ENCODE measurements around the gene ADGRL3. TPM values are rescaled to one million over a fixed set of nuclear protein-coding genes. Genes with fewer than 3 reads are reported as not detected.

The ADGRL3 gene
- total RNA-seq, 3 donors from 2014 or later (not counting 1 experiment from before 2014, with no cell fraction given) = not detected

DNA sequence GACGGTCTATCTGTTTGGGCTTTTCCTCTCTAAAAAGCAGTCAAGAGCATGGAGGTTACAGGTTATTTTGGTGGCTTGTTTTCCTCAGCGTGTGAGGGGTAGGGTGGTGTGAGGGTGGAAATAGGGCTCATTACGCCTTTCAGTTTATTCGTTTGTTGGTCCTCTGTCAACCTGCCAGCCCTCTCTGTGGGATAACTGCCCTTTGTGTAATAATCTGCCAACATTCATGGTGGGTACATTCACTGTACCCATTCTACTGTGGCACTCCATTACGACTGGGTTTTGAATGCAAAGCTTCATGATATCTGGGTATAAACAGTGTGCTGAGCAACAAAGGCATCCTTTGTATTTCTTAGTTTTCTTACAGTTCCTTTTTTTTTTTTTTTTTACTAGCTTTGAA, 136.4 kb downstream of the ADGRL3 start:
- 87% methylated on average over 5 of the region's 5 CpGs for WGBS (ENCODE audit: insufficient coverage)

GRCh38 chr4:61336916-61337315, 136.8 kb downstream of the ADGRL3 start:
- Histone ChIP-seq H3K27me3 (ENCODE audit: control insufficient read depth, insufficient read depth, low read length) (no peaks in the 10 kb centered on the region), H3K36me3 (ENCODE audit: control insufficient read depth, insufficient read depth, low read length) (no peaks in the 10 kb centered on the region), H3K4me3 (ENCODE audit: low read length) (no peak overlapping the region), H3K27ac (ENCODE audit: low read length) (no peak overlapping the region), H3K4me1 (ENCODE audit: control insufficient read depth, insufficient read depth, low read length) (no peaks in the 10 kb centered on the region), H3K9me3 (ENCODE audit: control insufficient read depth, insufficient read depth, low read length) (no peaks in the 10 kb centered on the region)
- no peak for ATAC-seq
- no peak overlapping the region for H3K4me3 Mint-ChIP-seq
- TF ChIP-seq, protein P1, sequence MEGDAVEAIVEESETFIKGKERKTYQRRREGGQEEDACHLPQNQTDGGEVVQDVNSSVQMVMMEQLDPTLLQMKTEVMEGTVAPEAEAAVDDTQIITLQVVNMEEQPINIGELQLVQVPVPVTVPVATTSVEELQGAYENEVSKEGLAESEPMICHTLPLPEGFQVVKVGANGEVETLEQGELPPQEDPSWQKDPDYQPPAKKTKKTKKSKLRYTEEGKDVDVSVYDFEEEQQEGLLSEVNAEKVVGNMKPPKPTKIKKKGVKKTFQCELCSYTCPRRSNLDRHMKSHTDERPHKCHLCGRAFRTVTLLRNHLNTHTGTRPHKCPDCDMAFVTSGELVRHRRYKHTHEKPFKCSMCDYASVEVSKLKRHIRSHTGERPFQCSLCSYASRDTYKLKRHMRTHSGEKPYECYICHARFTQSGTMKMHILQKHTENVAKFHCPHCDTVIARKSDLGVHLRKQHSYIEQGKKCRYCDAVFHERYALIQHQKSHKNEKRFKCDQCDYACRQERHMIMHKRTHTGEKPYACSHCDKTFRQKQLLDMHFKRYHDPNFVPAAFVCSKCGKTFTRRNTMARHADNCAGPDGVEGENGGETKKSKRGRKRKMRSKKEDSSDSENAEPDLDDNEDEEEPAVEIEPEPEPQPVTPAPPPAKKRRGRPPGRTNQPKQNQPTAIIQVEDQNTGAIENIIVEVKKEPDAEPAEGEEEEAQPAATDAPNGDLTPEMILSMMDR (IDR thresholded peaks at IDR 0.05) = no peak
- H3K9me3 Mint-ChIP-seq = peaks cover 6 to 7% of the 10 kb centered on the region in 2 donors
- WGBS (ENCODE audit: insufficient coverage) = no CpG with 5 or more reads among the region's 1 CpG
- no peaks in the 10 kb centered on the region for H3K36me3 Mint-ChIP-seq
- no peaks in the 10 kb centered on the region for H3K4me1 Mint-ChIP-seq
- H3K27me3 Mint-ChIP-seq (ENCODE audit: low read depth in 2 of 2) = no peaks in the 10 kb centered on the region
- intact Hi-C loops (cut with micrococcal nuclease) = no loop called here
- H3K27ac Mint-ChIP-seq = no peak overlapping the region
- DNase-seq = no peak

More for the DNA sequence above, 136.4 kb downstream of the ADGRL3 start:
- Mint-ChIP-seq H3K27me3 (ENCODE audit: low read depth in 2 of 2) (no peaks in the 10 kb centered on the region), H3K27ac (no peak overlapping the region), H3K36me3 (no peaks in the 10 kb centered on the region), H3K4me1 (no peaks in the 10 kb centered on the region), H3K9me3 (peaks cover 6 to 7% of the 10 kb centered on the region in 2 donors), H3K4me3 (no peak overlapping the region)
- H3K9me3 ChIP-seq (ENCODE audit: control insufficient read depth, insufficient read depth, low read length) = no peaks in the 10 kb centered on the region
- TF ChIP-seq, protein P1 (IDR thresholded peaks at IDR 0.05) = no peak
- H3K27me3 ChIP-seq (ENCODE audit: control insufficient read depth, insufficient read depth, low read length) = no peaks in the 10 kb centered on the region
- intact Hi-C loops (cut with micrococcal nuclease) = no loop called here
- ATAC-seq (no peak), DNase-seq (no peak)
- H3K36me3 ChIP-seq (ENCODE audit: control insufficient read depth, insufficient read depth, low read length) = no peaks in the 10 kb centered on the region
- H3K27ac ChIP-seq (ENCODE audit: low read length) = no peak overlapping the region
- no peak overlapping the region for H3K4me3 ChIP-seq (ENCODE audit: low read length)
- H3K4me1 ChIP-seq (ENCODE audit: control insufficient read depth, insufficient read depth, low read length) = no peaks in the 10 kb centered on the region

DNA sequence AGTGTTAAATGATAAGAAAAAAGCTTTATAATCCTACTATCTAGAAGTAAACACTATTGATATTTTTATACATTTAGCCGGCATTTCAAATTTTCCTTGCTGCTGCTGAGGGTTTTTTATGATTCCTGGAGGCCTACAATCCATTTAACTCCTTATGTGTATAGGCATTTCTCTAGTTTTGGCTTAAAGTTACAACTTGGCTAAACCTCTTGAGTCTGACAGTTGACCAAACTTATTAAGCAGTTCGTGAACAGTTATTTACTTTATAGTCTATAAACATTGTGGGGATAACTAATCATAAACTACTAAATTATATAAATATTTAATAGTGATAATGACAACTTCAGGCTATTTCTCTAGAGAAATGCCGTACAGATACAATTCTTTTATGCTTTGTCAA, 141.9 kb downstream of the ADGRL3 start:
- H3K36me3 Mint-ChIP-seq = no peaks in the 10 kb centered on the region
- H3K4me3 Mint-ChIP-seq = no peak overlapping the region
- ATAC-seq (no peak), DNase-seq (no peak)
- Histone ChIP-seq H3K4me3 (ENCODE audit: low read length) (no peak overlapping the region), H3K27me3 (ENCODE audit: control insufficient read depth, insufficient read depth, low read length) (no peaks in the 10 kb centered on the region), H3K36me3 (ENCODE audit: control insufficient read depth, insufficient read depth, low read length) (no peaks in the 10 kb centered on the region), H3K9me3 (ENCODE audit: control insufficient read depth, insufficient read depth, low read length) (no peaks in the 10 kb centered on the region), H3K4me1 (ENCODE audit: control insufficient read depth, insufficient read depth, low read length) (no peaks in the 10 kb centered on the region), H3K27ac (ENCODE audit: low read length) (no peak overlapping the region)
- WGBS (ENCODE audit: insufficient coverage) = 69% methylated on average over 1 of the region's 3 CpGs
- no peak overlapping the region for H3K27ac Mint-ChIP-seq
- H3K4me1 Mint-ChIP-seq = no peaks in the 10 kb centered on the region
- peaks cover 8 to 10% of the 10 kb centered on the region in 2 donors for H3K9me3 Mint-ChIP-seq
- no peaks in the 10 kb centered on the region for H3K27me3 Mint-ChIP-seq (ENCODE audit: low read depth in 2 of 2)
- TF ChIP-seq, protein P1 (IDR thresholded peaks at IDR 0.05) = no peak
- intact Hi-C loops (cut with micrococcal nuclease) = no loop called here

DNA sequence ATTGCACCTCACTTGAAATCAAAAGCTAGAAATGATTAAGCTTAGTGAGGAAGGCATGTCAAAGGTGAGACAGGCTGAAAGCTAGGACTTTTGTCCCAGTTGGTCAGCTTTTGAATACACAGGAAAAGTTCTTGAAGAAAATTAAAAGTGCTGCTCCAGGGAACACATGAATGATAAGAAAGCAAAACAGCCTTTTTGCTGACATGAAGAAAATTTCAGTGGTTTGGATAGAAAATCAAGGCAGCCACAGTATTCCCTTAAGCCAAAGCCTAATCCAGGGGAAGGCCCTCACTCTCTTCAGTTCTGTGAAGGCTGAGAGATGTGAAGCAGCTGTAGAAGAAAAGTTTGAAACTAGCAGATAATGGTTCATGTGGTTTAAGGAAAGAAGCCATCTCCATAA, 150.8 kb downstream of the ADGRL3 start:
- peaks cover 7% of the 10 kb centered on the region for H3K36me3 Mint-ChIP-seq

More for the DNA sequence above, 150.8 kb downstream of the ADGRL3 start:
- Histone ChIP-seq H3K27ac (ENCODE audit: low read length) (no peak overlapping the region), H3K4me1 (ENCODE audit: control insufficient read depth, insufficient read depth, low read length) (no peaks in the 10 kb centered on the region), H3K4me3 (ENCODE audit: low read length) (no peak overlapping the region), H3K9me3 (ENCODE audit: control insufficient read depth, insufficient read depth, low read length) (no peaks in the 10 kb centered on the region), H3K27me3 (ENCODE audit: control insufficient read depth, insufficient read depth, low read length) (no peaks in the 10 kb centered on the region), H3K36me3 (ENCODE audit: control insufficient read depth, insufficient read depth, low read length) (no peaks in the 10 kb centered on the region)
- intact Hi-C loops (cut with micrococcal nuclease) = no loop called here
- no peaks in the 10 kb centered on the region for H3K27me3 Mint-ChIP-seq (ENCODE audit: low read depth in 2 of 2)
- DNase-seq = no peak
- no peak for ATAC-seq
- no peak overlapping the region for H3K27ac Mint-ChIP-seq
- TF ChIP-seq, protein P1 (IDR thresholded peaks at IDR 0.05) = no peak
- peaks cover 10 to 12% of the 10 kb centered on the region in 2 donors for H3K9me3 Mint-ChIP-seq
- H3K4me1 Mint-ChIP-seq = no peaks in the 10 kb centered on the region
- no peak overlapping the region for H3K4me3 Mint-ChIP-seq
